CD4-positive, CD25-positive, alpha-beta regulatory T cell (primary cell): ENCODE data around the gene MAPK8. TPM values are rescaled to one million over a fixed set of nuclear protein-coding genes. Genes with fewer than 3 reads are reported as not detected.

Experiments
- polyA plus RNA-seq, 4 donors: library from polyadenylated mRNA; unstranded; fragments of 300-500 nt; fragmentation: Illumina TruSeq; gene quantifications; one replicate each; pipeline ENCODE4 v1.2.3, GENCODE V29; 2021
- total RNA-seq: library from RNA; stranded (reverse); gene quantifications from one replicate; pipeline ENCODE4 v1.2.3, GENCODE V29; 2022

MAPK8 gene
- total and polyA plus RNA-seq, 5 donors from 2014 or later, result 19.8 to 34.5 (median 22.9) TPM

Other genes starting within 250 kb of the MAPK8 start
- not detected for gene FRMPD2, start 32.0 kb upstream of the MAPK8 start, total RNA-seq
- not detected for gene FRMPD2, start 32.0 kb upstream of the MAPK8 start, polyA plus RNA-seq